Stomach (tissue), 4 donors: ENCODE data around the gene CPLX1.

Source experiments
- POLR2A ChIP-seq, 4 donors: fragments of 450-650 bp; IDR thresholded peaks; one replicate each; pipeline ENCODE4 v1.6.1; 2016; ENCODE audit warnings: antibody characterized with exemption in 4 of 4, control low read depth in 2 of 4, mild to moderate bottlenecking in 1 of 4, moderate library complexity in 1 of 4
- POLR2AphosphoS5 ChIP-seq, 3 donors: sonication (generic); formaldehyde crosslinking; IDR thresholded peaks; one replicate each; pipeline ENCODE4 v1.6.1; 2016; ENCODE audit warnings: antibody characterized with exemption in 3 of 3
- TF ChIP-seq, protein P1 (sequence below), 7 experiments: fragments of 450-650 bp in 4 of 7; fragments of 200-600 bp in 3 of 7; sonication (generic) in 3 of 7; IDR thresholded peaks; one replicate each; pipeline ENCODE4 v1.5.1; 2016 to 2019; ENCODE audit warnings: antibody characterized with exemption in 7 of 7, control low read depth in 2 of 7, mild to moderate bottlenecking in 1 of 7

DNA sequence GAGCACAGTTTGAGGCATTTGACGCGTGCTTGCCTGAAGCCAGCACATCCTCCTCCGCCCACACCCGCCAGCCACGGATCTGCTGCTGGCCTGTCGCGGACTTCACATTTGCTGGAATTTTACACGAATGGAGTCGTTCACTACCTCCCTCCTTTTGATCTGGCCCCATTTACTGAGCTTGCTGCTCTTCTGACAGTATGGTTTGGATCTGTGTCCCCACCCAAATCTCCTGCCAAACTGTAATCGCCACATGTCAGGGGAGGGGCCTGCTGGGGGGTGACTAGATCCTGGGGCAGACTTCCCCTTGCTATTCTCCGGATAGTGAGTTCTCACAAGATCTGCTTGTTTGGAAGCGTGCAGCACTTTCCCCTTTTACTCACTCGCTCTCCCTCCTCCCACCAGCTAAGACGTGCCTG is 19.9 kb upstream of the CPLX1 start:
- TF ChIP-seq, protein P1, sequence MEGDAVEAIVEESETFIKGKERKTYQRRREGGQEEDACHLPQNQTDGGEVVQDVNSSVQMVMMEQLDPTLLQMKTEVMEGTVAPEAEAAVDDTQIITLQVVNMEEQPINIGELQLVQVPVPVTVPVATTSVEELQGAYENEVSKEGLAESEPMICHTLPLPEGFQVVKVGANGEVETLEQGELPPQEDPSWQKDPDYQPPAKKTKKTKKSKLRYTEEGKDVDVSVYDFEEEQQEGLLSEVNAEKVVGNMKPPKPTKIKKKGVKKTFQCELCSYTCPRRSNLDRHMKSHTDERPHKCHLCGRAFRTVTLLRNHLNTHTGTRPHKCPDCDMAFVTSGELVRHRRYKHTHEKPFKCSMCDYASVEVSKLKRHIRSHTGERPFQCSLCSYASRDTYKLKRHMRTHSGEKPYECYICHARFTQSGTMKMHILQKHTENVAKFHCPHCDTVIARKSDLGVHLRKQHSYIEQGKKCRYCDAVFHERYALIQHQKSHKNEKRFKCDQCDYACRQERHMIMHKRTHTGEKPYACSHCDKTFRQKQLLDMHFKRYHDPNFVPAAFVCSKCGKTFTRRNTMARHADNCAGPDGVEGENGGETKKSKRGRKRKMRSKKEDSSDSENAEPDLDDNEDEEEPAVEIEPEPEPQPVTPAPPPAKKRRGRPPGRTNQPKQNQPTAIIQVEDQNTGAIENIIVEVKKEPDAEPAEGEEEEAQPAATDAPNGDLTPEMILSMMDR (IDR thresholded peaks at IDR 0.05), result no peak
- TF ChIP-seq POLR2A (IDR thresholded peaks at IDR 0.05) (no peak), POLR2AphosphoS5 (IDR thresholded peaks at IDR 0.05) (no peak)
